RWPE2 (cell line): ENCODE results near the gene FAM9A.
"Not testable (repeated sequence)": the region's sequence is repeated elsewhere in the genome, so short reads cannot be mapped to it uniquely, and the experiment has no call there.

Source experiments
- ATAC-seq: fragments of 200-7000 bp; cut with Tn5 transposase; 3 replicates; pipeline ENCODE4 v1.9.1; 2021; ENCODE audit warnings: low read depth
- DNase-seq: peaks from one replicate; pipeline ENCODE4 v3.0.0-alpha.2; 2020; ENCODE audit warnings: low spot score
- H3K27ac ChIP-seq: fragments of 450-650 bp; 2 replicates; pipeline ENCODE4 v1.5.1; 2017; ENCODE audit warnings: mild to moderate bottlenecking; ENCODE audit not compliant: poor library complexity, severe bottlenecking
- H3K27me3 ChIP-seq: fragments of 250-450 bp; sonication (Bioruptor Pico); 2 replicates; pipeline ENCODE4 v1.5.1; 2021; ENCODE audit warnings: mild to moderate bottlenecking, moderate library complexity; ENCODE audit not compliant: insufficient read depth, poor library complexity, severe bottlenecking
- H3K36me3 ChIP-seq: fragments of 250-450 bp; sonication (Bioruptor Pico); 2 replicates; pipeline ENCODE4 v1.5.1; 2020; ENCODE audit warnings: low read depth, mild to moderate bottlenecking, moderate library complexity
- H3K4me1 ChIP-seq: fragments of 250-450 bp; sonication (Bioruptor Pico); 2 replicates; pipeline ENCODE4 v1.5.1; 2021; ENCODE audit warnings: mild to moderate bottlenecking, moderate library complexity; ENCODE audit not compliant: insufficient read depth, poor library complexity, severe bottlenecking
- H3K4me3 ChIP-seq: fragments of 250-450 bp; sonication (Bioruptor Pico); 2 replicates; pipeline ENCODE4 v1.5.1; 2021; ENCODE audit warnings: mild to moderate bottlenecking, moderate library complexity; ENCODE audit not compliant: severe bottlenecking
- H3K9me3 ChIP-seq: fragments of 250-450 bp; sonication (Bioruptor Pico); 2 replicates; pipeline ENCODE4 v1.5.1; 2021; ENCODE audit warnings: mild to moderate bottlenecking, moderate library complexity; ENCODE audit not compliant: severe bottlenecking
- CTCF ChIP-seq: fragments of 450-650 bp; IDR thresholded peaks from one replicate; pipeline ENCODE4 v1.5.1; 2017; ENCODE audit warnings: mild to moderate bottlenecking, moderate library complexity; ENCODE audit not compliant: poor library complexity, severe bottlenecking

Gene FAM9A

GRCh38 chrX:8773117-8773516 lies 28.1 kb downstream of the FAM9A start:
- no peak for ATAC-seq
- Histone ChIP-seq H3K4me3 (no peak overlapping the region), H3K27me3 (no peaks in the 10 kb centered on the region)

GRCh38 chrX:8760021-8760420 lies 41.2 kb downstream of the FAM9A start:
- no peaks in the 10 kb centered on the region for H3K9me3 ChIP-seq
- TF ChIP-seq CTCF, result no peak
- no peak overlapping the region for H3K27ac ChIP-seq
- no peak overlapping the region for H3K4me3 ChIP-seq
- H3K36me3 ChIP-seq, result no peaks in the 10 kb centered on the region
- peaks cover 8% of the 10 kb centered on the region for H3K4me1 ChIP-seq
- no peak for ATAC-seq
- no peaks in the 10 kb centered on the region for H3K27me3 ChIP-seq
- no peak for DNase-seq

More at GRCh38 chrX:8773117-8773516, 28.1 kb downstream of the FAM9A start:
- no peak for DNase-seq
- no peak for TF ChIP-seq CTCF
- Histone ChIP-seq H3K36me3 (no peaks in the 10 kb centered on the region), H3K9me3 (no peaks in the 10 kb centered on the region), H3K4me1 (no peaks in the 10 kb centered on the region), H3K27ac (no peak overlapping the region)

GRCh38 chrX:8758706-8759105 lies 42.5 kb downstream of the FAM9A start:
- H3K27ac ChIP-seq, result peak overlapping the region; percentile 81
- H3K4me3 ChIP-seq, ATAC-seq, H3K4me1 ChIP-seq, H3K9me3 ChIP-seq, H3K27me3 ChIP-seq, H3K36me3 ChIP-seq, DNase-seq: not testable (repeated sequence)

- H3K27me3 ChIP-seq, H3K36me3 ChIP-seq, H3K9me3 ChIP-seq, H3K4me1 ChIP-seq, H3K4me3 ChIP-seq, DNase-seq: not testable (repeated sequence)
- peak overlapping the region; percentile 81 for H3K27ac ChIP-seq
- peak; percentile 96 for ATAC-seq
Measured at GRCh38 chrX:8757609-8758389, 43.4 kb downstream of the FAM9A start.

GRCh38 chrX:8755813-8756212 lies 45.4 kb downstream of the FAM9A start:
- H3K27me3 ChIP-seq, result no peaks in the 10 kb centered on the region
- peak overlapping the region; percentile 81 for H3K27ac ChIP-seq
- peaks cover 8% of the 10 kb centered on the region for H3K4me1 ChIP-seq
- ATAC-seq, result peak; percentile 28; the same call in 1 of the 3 replicates
- no peak for TF ChIP-seq CTCF
- DNase-seq, result no peak
- H3K9me3 ChIP-seq, result no peaks in the 10 kb centered on the region
- H3K4me3 ChIP-seq, result no peak overlapping the region
- H3K36me3 ChIP-seq, result no peaks in the 10 kb centered on the region

- ATAC-seq (no peak), DNase-seq (no peak)
- no peaks in the 10 kb centered on the region for H3K9me3 ChIP-seq
- H3K4me3 ChIP-seq, result no peak overlapping the region
- peak; percentile 25 for TF ChIP-seq CTCF
- peak overlapping the region; percentile 81 for H3K27ac ChIP-seq
- no peaks in the 10 kb centered on the region for H3K27me3 ChIP-seq
- peaks cover 8% of the 10 kb centered on the region for H3K4me1 ChIP-seq
- no peaks in the 10 kb centered on the region for H3K36me3 ChIP-seq
Measured at GRCh38 chrX:8755116-8755515, 46.1 kb downstream of the FAM9A start.
